Psoas muscle (tissue), 8 donors: Measurements from ENCODE around the gene GFI1. TPM values are rescaled to one million over a fixed set of nuclear protein-coding genes. Genes with fewer than 3 reads are reported as not detected.

ENCODE experiments used
- ATAC-seq, 4 donors: fragments of 200-7000 bp; cut with Tn5 transposase; one replicate each; pipeline ENCODE4 v1.9.1; 2020; ENCODE audit warnings: moderate library complexity in 3 of 4, mild to moderate bottlenecking in 2 of 4
- DNase-seq, 2 donors: peaks; one replicate each; pipeline ENCODE4 v3.0.0-alpha.2; 2020
- H3K27ac ChIP-seq: fragments of 200-600 bp; one replicate; pipeline ENCODE4 v1.8.0; 2022
- H3K27me3 ChIP-seq, 3 donors: fragments of 200-600 bp in 1 of 3; one replicate each; pipeline versions ENCODE4 v1.6.1 to v1.8.0; 2013 to 2022; ENCODE audit warnings: low read length in 2 of 3, mild to moderate bottlenecking in 2 of 3, moderate library complexity in 1 of 3; ENCODE audit not compliant: insufficient read depth in 3 of 3
- H3K36me3 ChIP-seq, 2 donors: fragments of 200-600 bp in 1 of 2; one replicate each; pipeline versions ENCODE4 v1.6.1 to v1.8.0; 2013 to 2022; ENCODE audit warnings: low read depth in 1 of 2, mild to moderate bottlenecking in 1 of 2, moderate library complexity in 1 of 2; ENCODE audit not compliant: insufficient read depth in 1 of 2
- H3K4me1 ChIP-seq: fragments of 200-600 bp; one replicate; pipeline ENCODE4 v1.8.0; 2022
- H3K4me3 ChIP-seq: fragments of 200-600 bp; one replicate; pipeline ENCODE4 v1.8.0; 2022; ENCODE audit warnings: mild to moderate bottlenecking
- H3K9me3 ChIP-seq: fragments of 200-600 bp; one replicate; pipeline ENCODE4 v1.8.0; 2022
- WGBS, 3 donors: extraction: QIAGEN DNeasy Blood & Tissue Kit; methylation state at CpG; one replicate each; pipeline versions ENCODE4 v1.1.6 to v1.1.7; 2013; 5-methylcytosine and 5-hydroxymethylcytosine counted together
- intact Hi-C, 2 donors: fragments of 100-400 bp; cut with DNase I; formaldehyde crosslinking; loops; one replicate each; pipeline versions ENCODE4 v1.11.0 to v1.14.2; 2022
- polyA plus RNA-seq, 3 donors: library from polyadenylated mRNA; stranded (reverse); fragments of 200-250 nt; gene quantifications; one replicate each; pipeline ENCODE4 v1.2.3, GENCODE V29; 2013
- total RNA-seq, 4 donors: library from RNA; stranded (reverse); fragmentation: NEBNext Ultra II Directional in 2 of 4; extraction: Animal tissue kit (Norgen Biotek cat#: 25700) in 2 of 4; gene quantifications; one replicate each; pipeline versions ENCODE4 v1.2.1 to v1.2.4, GENCODE V29; 2021 to 2023
- TF ChIP-seq, protein P1 (sequence below): fragments of 200-600 bp; IDR thresholded peaks from one replicate; pipeline ENCODE4 v1.8.0; 2022; ENCODE audit warnings: antibody characterized with exemption
- donor health status: healthy with polysubstance abuse.
- donor health status: DM: no; HTN: no; CAD: no; lungs with moderate emphysema.
- donor health status: Bipolar disorder and iron deficiency.
- donor health status: healthy.
- donor health status: DM: yes; HTN: yes; CAD: no.
- donor health status: DM: no; HTN: no; CAD: no.
- donor health status: DM: no; HTN: no; CAD: no.
- donor health status: DM: yes; HTN: yes; CAD: no.

The GFI1 gene
- total and polyA plus RNA-seq, 7 donors, result 0.01 to 0.36 (median 0.17) TPM; not detected in 2

DNA sequence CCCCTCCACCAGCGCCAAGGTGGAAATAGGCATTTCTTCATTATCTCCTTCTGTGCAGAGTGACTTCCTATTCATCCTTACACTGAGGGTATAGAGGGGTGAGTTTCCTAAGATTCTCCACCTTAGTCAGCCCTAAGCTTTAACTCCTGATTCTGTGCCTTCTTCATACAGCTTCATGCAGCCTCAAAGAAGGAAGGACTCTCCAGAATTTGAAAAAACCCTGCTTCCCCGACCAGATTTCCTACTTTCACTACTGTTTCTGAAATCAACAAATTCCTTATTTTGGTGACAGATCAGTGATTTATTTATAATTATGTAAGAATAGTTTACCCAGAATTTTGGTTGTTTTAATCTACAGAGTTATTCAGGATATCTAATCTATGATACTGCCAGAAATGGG lies 28.6 kb downstream of the GFI1 start:
- DNase-seq (no peak), ATAC-seq (no peak)
- H3K4me1 ChIP-seq, result no peaks in the 10 kb centered on the region
- 78 to 82% (median 80%) methylated on average over 2 of the region's 2 CpGs for WGBS, 3 donors
- TF ChIP-seq, protein P1, sequence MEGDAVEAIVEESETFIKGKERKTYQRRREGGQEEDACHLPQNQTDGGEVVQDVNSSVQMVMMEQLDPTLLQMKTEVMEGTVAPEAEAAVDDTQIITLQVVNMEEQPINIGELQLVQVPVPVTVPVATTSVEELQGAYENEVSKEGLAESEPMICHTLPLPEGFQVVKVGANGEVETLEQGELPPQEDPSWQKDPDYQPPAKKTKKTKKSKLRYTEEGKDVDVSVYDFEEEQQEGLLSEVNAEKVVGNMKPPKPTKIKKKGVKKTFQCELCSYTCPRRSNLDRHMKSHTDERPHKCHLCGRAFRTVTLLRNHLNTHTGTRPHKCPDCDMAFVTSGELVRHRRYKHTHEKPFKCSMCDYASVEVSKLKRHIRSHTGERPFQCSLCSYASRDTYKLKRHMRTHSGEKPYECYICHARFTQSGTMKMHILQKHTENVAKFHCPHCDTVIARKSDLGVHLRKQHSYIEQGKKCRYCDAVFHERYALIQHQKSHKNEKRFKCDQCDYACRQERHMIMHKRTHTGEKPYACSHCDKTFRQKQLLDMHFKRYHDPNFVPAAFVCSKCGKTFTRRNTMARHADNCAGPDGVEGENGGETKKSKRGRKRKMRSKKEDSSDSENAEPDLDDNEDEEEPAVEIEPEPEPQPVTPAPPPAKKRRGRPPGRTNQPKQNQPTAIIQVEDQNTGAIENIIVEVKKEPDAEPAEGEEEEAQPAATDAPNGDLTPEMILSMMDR, result no peak
- peaks cover 0 to 6% (median 3%) of the 10 kb centered on the region in 3 donors for H3K27me3 ChIP-seq
- no peak overlapping the region for H3K27ac ChIP-seq
- no peak overlapping the region for H3K4me3 ChIP-seq
- H3K36me3 ChIP-seq, result no peaks in the 10 kb centered on the region
- intact Hi-C loops, result no loop called here
- H3K9me3 ChIP-seq, result no peaks in the 10 kb centered on the region

DNA sequence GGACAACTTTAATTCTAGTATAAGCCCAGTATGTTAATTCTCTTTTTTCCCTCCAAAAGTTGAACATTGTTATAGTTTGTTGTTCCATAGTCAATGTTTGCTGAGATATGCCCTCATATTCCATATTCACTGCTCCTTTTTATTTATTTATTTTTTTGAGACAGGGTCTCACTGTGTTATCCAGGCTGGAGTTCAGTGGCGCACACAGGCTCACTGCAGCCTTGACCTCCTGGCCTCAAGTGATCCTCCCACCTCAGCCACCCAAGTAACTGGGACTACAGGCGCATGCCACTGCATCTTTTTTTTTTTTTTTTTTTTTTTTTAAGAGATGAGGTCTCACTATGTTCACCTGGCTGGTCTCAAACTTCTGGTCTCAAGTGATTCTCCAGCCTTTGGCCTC lies 38.7 kb downstream of the GFI1 start:
- H3K4me1 ChIP-seq, result no peaks in the 10 kb centered on the region
- ATAC-seq (no peak), DNase-seq (no peak)
- TF ChIP-seq, protein P1, result no peak
- no peaks in the 10 kb centered on the region for H3K36me3 ChIP-seq
- 73 to 95% (median 90%) methylated on average over 2 of the region's 2 CpGs for WGBS, 3 donors
- intact Hi-C loops, result no loop called here
- H3K27ac ChIP-seq, result no peak overlapping the region
- no peak overlapping the region for H3K4me3 ChIP-seq
- peaks cover 6% of the 10 kb centered on the region for H3K9me3 ChIP-seq
- no peaks in the 10 kb centered on the region for H3K27me3 ChIP-seq

GRCh38 chr1:92447033-92447681 lies 39.6 kb downstream of the GFI1 start:
- DNase-seq (no peak), ATAC-seq (no peak)
- WGBS, 3 donors, result 56 to 63% (median 58%) methylated on average over 3 of the region's 3 CpGs
- Histone ChIP-seq H3K9me3 (peaks cover 6% of the 10 kb centered on the region), H3K36me3 (no peaks in the 10 kb centered on the region), H3K27ac (no peak overlapping the region), H3K4me3 (no peak overlapping the region), H3K27me3 (no peaks in the 10 kb centered on the region), H3K4me1 (no peaks in the 10 kb centered on the region)
- intact Hi-C loops, result no loop called here
- TF ChIP-seq, protein P1, result no peak

DNA sequence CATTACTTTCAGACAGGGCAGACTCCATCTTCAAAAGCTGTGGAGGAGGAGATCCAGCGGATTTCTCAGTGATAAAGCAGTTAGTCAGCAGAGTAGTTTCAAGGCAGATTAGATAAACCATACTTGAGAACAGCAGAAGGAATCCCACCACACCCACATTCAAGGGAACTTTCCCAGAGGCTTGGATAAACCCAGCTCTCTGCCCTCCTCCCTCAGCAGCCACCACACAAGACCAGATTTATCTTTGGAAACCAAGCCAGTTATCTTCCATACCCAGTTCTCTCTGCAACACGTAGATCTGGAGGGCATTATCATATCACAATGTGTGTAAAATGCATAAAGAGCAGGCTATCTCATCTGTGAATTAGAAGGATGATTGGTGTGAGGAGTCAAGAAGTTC lies 40.2 kb downstream of the GFI1 start:
- no peak for ATAC-seq
- TF ChIP-seq, protein P1, result no peak
- Histone ChIP-seq H3K27me3 (no peaks in the 10 kb centered on the region), H3K27ac (no peak overlapping the region), H3K4me3 (no peak overlapping the region), H3K36me3 (no peaks in the 10 kb centered on the region), H3K4me1 (no peaks in the 10 kb centered on the region), H3K9me3 (peaks cover 6% of the 10 kb centered on the region)
- no peak for DNase-seq
- intact Hi-C loops, result no loop called here
- 60 to 63% (median 62%) methylated on average over 2 of the region's 2 CpGs for WGBS, 3 donors

DNA sequence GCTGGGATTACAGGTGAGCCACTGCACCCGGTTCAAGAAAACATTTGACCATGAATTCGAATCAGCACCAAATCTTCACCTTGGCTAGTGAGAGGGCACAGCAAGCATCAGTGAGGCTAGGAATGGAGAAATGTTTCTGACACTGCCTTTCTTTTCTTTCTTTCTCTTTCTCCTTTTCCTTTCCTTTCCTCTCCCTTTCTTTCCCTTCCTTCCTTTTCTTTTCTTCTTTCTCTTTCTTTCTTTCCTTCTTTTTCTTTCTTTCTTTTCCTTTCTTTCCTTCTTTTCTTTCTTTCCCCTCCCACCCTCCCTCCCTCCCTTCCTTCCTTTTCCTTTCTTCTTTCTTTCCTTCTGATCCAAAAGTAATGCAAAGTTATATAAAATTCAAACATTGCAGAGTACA lies 40.9 kb downstream of the GFI1 start:
- WGBS, 3 donors, result 88 to 97% (median 89%) methylated on average over 2 of the region's 2 CpGs
- Histone ChIP-seq H3K9me3 (peaks cover 6% of the 10 kb centered on the region), H3K27me3 (no peaks in the 10 kb centered on the region), H3K27ac (no peak overlapping the region), H3K4me3 (no peak overlapping the region), H3K4me1 (no peaks in the 10 kb centered on the region), H3K36me3 (no peaks in the 10 kb centered on the region)
- no peak for DNase-seq
- intact Hi-C loops, result no loop called here
- TF ChIP-seq, protein P1, result no peak
- no peak for ATAC-seq
